ENCODE data around the gene RNF141. TPM values are rescaled to one million over a fixed set of nuclear protein-coding genes. Genes with fewer than 3 reads are reported as not detected.

RNF141 gene
- total RNA-seq, 2 donors from 2014 or later = 20.2 to 23.1 TPM

- Histone ChIP-seq H3K4me1 (no peaks in the 10 kb centered on the region), H3K27me3 (no peaks in the 10 kb centered on the region), H3K4me3 (no peak overlapping the region), H3K27ac (no peak overlapping the region), H3K36me3 (replicated peaks in 1 of 2; ENCODE audit: insufficient read depth in 1 of 2, low read depth in 2 of 2) (no peaks in the 10 kb centered on the region), H3K9me3 (no peaks in the 10 kb centered on the region)
- TF ChIP-seq POLR2A (IDR thresholded peaks at IDR 0.05) = no peak
- no peak for TF ChIP-seq CTCF (IDR thresholded peaks at IDR 0.05)
- no peak for ATAC-seq
- intact Hi-C loops (cut with DNase I) = no loop called here
- 85 to 89% methylated on average over 2 of the region's 2 CpGs for WGBS, 2 donors
- no peak for DNase-seq
These were observed 60.2 kb downstream of the RNF141 start for GRCh38 chr11:10480760-10481159.

GRCh38 chr11:10480026-10480425, 61.0 kb downstream of the RNF141 start:
- H3K27me3 ChIP-seq = no peaks in the 10 kb centered on the region
- no peak for ATAC-seq

GRCh38 chr11:10478574-10479550, 62.1 kb downstream of the RNF141 start:
- intact Hi-C loops (cut with DNase I) = no loop called here
- no peaks in the 10 kb centered on the region for H3K9me3 ChIP-seq
- DNase-seq (no peak), ATAC-seq (no peak)
- no peaks in the 10 kb centered on the region for H3K36me3 ChIP-seq (replicated peaks in 1 of 2; ENCODE audit: insufficient read depth in 1 of 2, low read depth in 2 of 2)
- 85 to 86% methylated on average over 14 of the region's 16 CpGs for WGBS, 2 donors
- no peaks in the 10 kb centered on the region for H3K4me1 ChIP-seq
- TF ChIP-seq CTCF (IDR thresholded peaks at IDR 0.05) (no peak), POLR2A (IDR thresholded peaks at IDR 0.05) (no peak)
- H3K27me3 ChIP-seq = no peaks in the 10 kb centered on the region
- H3K4me3 ChIP-seq = no peak overlapping the region
- no peak overlapping the region for H3K27ac ChIP-seq

More at GRCh38 chr11:10480026-10480425, 61.0 kb downstream of the RNF141 start:
- no peaks in the 10 kb centered on the region for H3K36me3 ChIP-seq (replicated peaks in 1 of 2; ENCODE audit: insufficient read depth in 1 of 2, low read depth in 2 of 2)
- H3K4me1 ChIP-seq = no peaks in the 10 kb centered on the region
- intact Hi-C loops (cut with DNase I) = no loop called here
- TF ChIP-seq POLR2A (IDR thresholded peaks at IDR 0.05) = no peak
- TF ChIP-seq CTCF (IDR thresholded peaks at IDR 0.05) = no peak
- WGBS, 2 donors = 75 to 84% methylated on average over 5 to 6 of the region's 6 CpGs
- no peak overlapping the region for H3K4me3 ChIP-seq
- H3K9me3 ChIP-seq = no peaks in the 10 kb centered on the region
- DNase-seq = no peak
- no peak overlapping the region for H3K27ac ChIP-seq

- no peak for TF ChIP-seq CTCF (IDR thresholded peaks at IDR 0.05)
- no peak for TF ChIP-seq POLR2A (IDR thresholded peaks at IDR 0.05)
- Histone ChIP-seq H3K27me3 (no peaks in the 10 kb centered on the region), H3K9me3 (no peaks in the 10 kb centered on the region), H3K36me3 (replicated peaks in 1 of 2; ENCODE audit: insufficient read depth in 1 of 2, low read depth in 2 of 2) (no peaks in the 10 kb centered on the region), H3K4me1 (no peaks in the 10 kb centered on the region), H3K4me3 (no peak overlapping the region), H3K27ac (no peak overlapping the region)
- WGBS, 2 donors = 74 to 80% methylated on average over 3 of the region's 3 CpGs
- DNase-seq (no peak), ATAC-seq (no peak)
- intact Hi-C loops (cut with DNase I) = no loop called here
These were observed 62.9 kb downstream of the RNF141 start for GRCh38 chr11:10478066-10478465.
